H9 (cell line): ENCODE results near the gene MTURN. TPM values are rescaled to one million over a fixed set of nuclear protein-coding genes. Genes with fewer than 3 reads are reported as not detected.

Experiments used
- DNase-seq: peaks from one replicate; pipeline ENCODE4 v3.0.0-alpha.2; 2017
- H2AFZ ChIP-seq: one replicate; pipeline ENCODE4 v1.6.1; 2013; ENCODE audit warnings: mild to moderate bottlenecking, low read length, control low read depth, moderate library complexity
- H2AK5ac ChIP-seq: 2 replicates; pipeline ENCODE4 v1.6.1; 2013; ENCODE audit warnings: low read length, control low read depth, mixed read lengths; ENCODE audit not compliant: insufficient read length
- H2BK120ac ChIP-seq: one replicate; pipeline ENCODE4 v1.6.1; 2013; ENCODE audit warnings: low read depth, mild to moderate bottlenecking, low read length, control low read depth, inconsistent platforms; ENCODE audit not compliant: poor library complexity, severe bottlenecking
- H2BK12ac ChIP-seq: 2 replicates; pipeline ENCODE4 v1.6.1; 2013; ENCODE audit warnings: low read length, control low read depth, mixed read lengths, low read depth; ENCODE audit not compliant: insufficient read length
- H2BK15ac ChIP-seq: 2 replicates; pipeline ENCODE4 v1.6.1; 2013; ENCODE audit warnings: low read depth, low read length, control low read depth
- H2BK20ac ChIP-seq: one replicate; pipeline ENCODE4 v1.6.1; 2013; ENCODE audit warnings: low read depth, mild to moderate bottlenecking, low read length, control low read depth, inconsistent platforms; ENCODE audit not compliant: poor library complexity, severe bottlenecking
- H2BK5ac ChIP-seq: 2 replicates; pipeline ENCODE4 v1.6.1; 2013; ENCODE audit warnings: low read length, control low read depth, mixed read lengths; ENCODE audit not compliant: insufficient read length
- H3K14ac ChIP-seq: 2 replicates; pipeline ENCODE4 v1.6.1; 2013; ENCODE audit warnings: low read length, control low read depth; ENCODE audit not compliant: insufficient read depth
- H3K18ac ChIP-seq: 2 replicates; pipeline ENCODE4 v1.6.1; 2013; ENCODE audit warnings: low read depth, mild to moderate bottlenecking, mixed read lengths, low read length, control low read depth; ENCODE audit not compliant: insufficient read length
- H3K23ac ChIP-seq: 2 replicates; pipeline ENCODE4 v1.6.1; 2013; ENCODE audit warnings: low read length, control low read depth, mixed read lengths, low read depth; ENCODE audit not compliant: insufficient read length
- H3K23me2 ChIP-seq: 2 replicates; pipeline ENCODE4 v1.6.1; 2013; ENCODE audit warnings: low read depth, mild to moderate bottlenecking, mixed read lengths, low read length, control low read depth; ENCODE audit not compliant: insufficient read length, poor library complexity, severe bottlenecking
- H3K27ac ChIP-seq: 2 replicates; pipeline ENCODE4 v1.5.1; 2013; ENCODE audit warnings: low read length, control low read depth, mixed read lengths, low read depth; ENCODE audit not compliant: insufficient read length
- H3K27me3 ChIP-seq: 2 replicates; pipeline ENCODE4 v1.6.1; 2013; ENCODE audit warnings: low read length, control low read depth, inconsistent platforms; ENCODE audit not compliant: insufficient read depth
- H3K4ac ChIP-seq: 2 replicates; pipeline ENCODE4 v1.6.1; 2013; ENCODE audit warnings: low read depth, mild to moderate bottlenecking, control low read depth, inconsistent platforms, low read length, moderate library complexity
- H3K4me1 ChIP-seq: 2 replicates; pipeline ENCODE4 v1.6.1; 2013; ENCODE audit warnings: low read length, control low read depth, inconsistent platforms; ENCODE audit not compliant: insufficient read depth
- H3K4me2 ChIP-seq: 2 replicates; pipeline ENCODE4 v1.6.1; 2013; ENCODE audit warnings: low read length, control low read depth, mixed read lengths; ENCODE audit not compliant: insufficient read length, insufficient read depth
- H3K56ac ChIP-seq: 2 replicates; pipeline ENCODE4 v1.6.1; 2013; ENCODE audit warnings: low read depth, mild to moderate bottlenecking, mixed read lengths, low read length, control low read depth; ENCODE audit not compliant: insufficient read length
- H3K79me1 ChIP-seq: 2 replicates; pipeline ENCODE4 v1.6.1; 2013; ENCODE audit warnings: low read depth, mild to moderate bottlenecking, moderate library complexity, low read length, control low read depth, inconsistent platforms; ENCODE audit not compliant: insufficient read depth, poor library complexity, severe bottlenecking
- H3K79me2 ChIP-seq: 2 replicates; pipeline ENCODE4 v1.6.1; 2013; ENCODE audit warnings: low read length, control low read depth, inconsistent platforms; ENCODE audit not compliant: insufficient read depth
- H3K9ac ChIP-seq: 2 replicates; pipeline ENCODE4 v1.6.1; 2013; ENCODE audit warnings: low read length, control low read depth, mixed read lengths; ENCODE audit not compliant: insufficient read length; ENCODE audit errors: extremely low read depth
- H3K9me3 ChIP-seq: one replicate; pipeline ENCODE4 v1.6.1; 2013; ENCODE audit warnings: low read depth, low read length, inconsistent platforms; ENCODE audit not compliant: control insufficient read depth
- H3T11ph ChIP-seq: one replicate; pipeline ENCODE4 v1.6.1; 2013; ENCODE audit warnings: mild to moderate bottlenecking, low read length, control low read depth, inconsistent platforms
- H4K20me1 ChIP-seq: one replicate; pipeline ENCODE4 v1.6.1; 2013; ENCODE audit not compliant: control insufficient read depth, insufficient read length, insufficient read depth
- H4K5ac ChIP-seq: 2 replicates; pipeline ENCODE4 v1.6.1; 2013; ENCODE audit warnings: low read depth, mild to moderate bottlenecking, mixed read lengths, low read length, control low read depth; ENCODE audit not compliant: insufficient read length
- H4K8ac ChIP-seq: replicated peaks from 2 replicates; pipeline ENCODE4 v1.6.1; 2013; ENCODE audit warnings: low read length, control low read depth, mixed read lengths, low read depth; ENCODE audit not compliant: insufficient read length
- H4K91ac ChIP-seq: 2 replicates; pipeline ENCODE4 v1.6.1; 2013; ENCODE audit warnings: low read depth, mild to moderate bottlenecking, moderate library complexity, mixed read lengths, low read length, control low read depth; ENCODE audit not compliant: insufficient read length
- H3K27ac Mint-ChIP-seq, 3 experiments: 2 replicates in 2 of 3; 3 replicates in 1 of 3; pipeline ENCODE4 v1.8.0; 2020 to 2021; ENCODE audit warnings: mixed read lengths in 3 of 3, mild to moderate bottlenecking in 1 of 3, moderate library complexity in 1 of 3
- H3K27me3 Mint-ChIP-seq: 2 replicates; pipeline ENCODE4 v1.8.0; 2021; ENCODE audit warnings: low read depth, mild to moderate bottlenecking, moderate library complexity, mixed read lengths
- H3K36me3 Mint-ChIP-seq, 3 experiments: 2 replicates in 2 of 3; 3 replicates in 1 of 3; pipeline ENCODE4 v1.8.0; 2020 to 2021; ENCODE audit warnings: low read depth in 3 of 3, mixed read lengths in 3 of 3; ENCODE audit not compliant: insufficient read depth in 1 of 3
- H3K4me1 Mint-ChIP-seq, 2 experiments: 2 replicates each; pipeline ENCODE4 v1.8.0; 2020; ENCODE audit warnings: mixed read lengths in 2 of 2
- H3K4me3 Mint-ChIP-seq, 2 experiments: 2 replicates in 1 of 2; 3 replicates in 1 of 2; pipeline ENCODE4 v1.8.0; 2020 to 2021; ENCODE audit warnings: mild to moderate bottlenecking in 2 of 2, mixed read lengths in 2 of 2, moderate library complexity in 1 of 2
- H3K9me3 Mint-ChIP-seq, 2 experiments: 2 replicates in 1 of 2; 3 replicates in 1 of 2; pipeline ENCODE4 v1.8.0; 2020; ENCODE audit warnings: mild to moderate bottlenecking in 2 of 2, mixed read lengths in 2 of 2, moderate library complexity in 1 of 2
- CTCF ChIP-seq: fragments of 200-600 bp; sonication (generic); conservative IDR thresholded peaks from 3 replicates; pipeline ENCODE4 v1.8.0; 2021; ENCODE audit warnings: antibody characterized with exemption, mild to moderate bottlenecking
- WGBS: extraction: QIAGEN DNeasy Blood & Tissue Kit; methylation state at CpG from one replicate; pipeline ENCODE4 v1.1.7; 2013; ENCODE audit warnings: missing lambda C conversion rate, low lambda C conversion rate, mixed read lengths; ENCODE audit not compliant: insufficient read length; ENCODE audit errors: extremely low coverage; 5-methylcytosine and 5-hydroxymethylcytosine counted together
- total RNA-seq: library from RNA; stranded (reverse); gene quantifications from 2 replicates; pipeline ENCODE4 v1.2.1, GENCODE V29; 2021

The MTURN gene
- total RNA-seq, 1 experiment from 2014 or later = 3.4 TPM

DNA sequence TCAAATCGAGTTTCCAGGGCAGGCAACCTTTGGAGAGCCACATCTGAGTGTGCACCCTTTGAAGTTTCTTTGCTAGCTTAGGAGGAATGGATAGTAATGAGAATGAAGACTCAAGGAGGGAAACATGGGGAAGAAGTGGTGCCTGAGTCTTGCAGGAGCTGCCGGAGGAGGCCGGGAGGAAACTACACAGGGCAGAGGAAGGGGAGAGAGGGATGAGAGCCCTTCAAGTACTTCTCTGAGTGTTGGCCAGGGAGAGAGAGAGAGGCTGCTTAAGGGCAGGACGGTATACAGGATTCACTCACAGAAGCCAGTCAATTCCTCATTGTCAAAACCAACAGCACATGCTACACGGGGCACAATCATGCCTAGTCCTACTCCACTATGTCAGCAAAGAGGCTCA is 75.2 kb downstream of the MTURN start:
- no peak for TF ChIP-seq CTCF
- H3K9ac ChIP-seq = no peak overlapping the region
- H3T11ph ChIP-seq = no peak overlapping the region
- no peak overlapping the region for H3K14ac ChIP-seq
- DNase-seq = no peak
- no peaks in the 10 kb centered on the region for H3K9me3 Mint-ChIP-seq
- H3K9me3 ChIP-seq = no peaks in the 10 kb centered on the region
- no peak overlapping the region for H3K27ac Mint-ChIP-seq
- no peaks in the 10 kb centered on the region for H4K20me1 ChIP-seq
- no peak overlapping the region for H2BK15ac ChIP-seq
- H3K4me3 Mint-ChIP-seq = no peak overlapping the region
- no peak overlapping the region for H2AK5ac ChIP-seq
- H2BK20ac ChIP-seq = no peak overlapping the region
- H3K23me2 ChIP-seq = no peaks in the 10 kb centered on the region
- H2AFZ ChIP-seq = no peak overlapping the region
- H3K36me3 Mint-ChIP-seq = no peaks in the 10 kb centered on the region
- no peak overlapping the region for H3K4ac ChIP-seq
- no CpG with 5 or more reads among the region's 5 CpGs for WGBS
- H3K27me3 ChIP-seq = no peaks in the 10 kb centered on the region
- no peak overlapping the region for H3K4me2 ChIP-seq
- no peaks in the 10 kb centered on the region for H3K4me1 ChIP-seq
- no peak overlapping the region for H3K27ac ChIP-seq
- H2BK12ac ChIP-seq = no peak overlapping the region
- no peak overlapping the region for H4K8ac ChIP-seq
- H2BK120ac ChIP-seq = no peak overlapping the region
- H3K23ac ChIP-seq = no peak overlapping the region
- no peak overlapping the region for H4K91ac ChIP-seq
- no peaks in the 10 kb centered on the region for H3K79me1 ChIP-seq
- H4K5ac ChIP-seq = no peak overlapping the region
- H3K4me1 Mint-ChIP-seq = peaks cover 0 to 2% of the 10 kb centered on the region in 2 experiments; a peak in 1 of 4 replicates
- H3K79me2 ChIP-seq = no peaks in the 10 kb centered on the region
- no peak overlapping the region for H3K56ac ChIP-seq
- H3K18ac ChIP-seq = no peak overlapping the region
- no peak overlapping the region for H2BK5ac ChIP-seq
- peaks cover 2% of the 10 kb centered on the region; the same call in 1 of the 2 replicates for H3K27me3 Mint-ChIP-seq

Other genes starting within 250 kb of the MTURN start
- gene SCRN1, start 145.2 kb upstream of the MTURN start, total RNA-seq = 101 and 109 TPM in 2 replicates
- gene FKBP14, start 108.3 kb upstream of the MTURN start, total RNA-seq = 10.1 and 11.5 TPM in 2 replicates
- 37.0 and 40.5 TPM in 2 replicates for gene PLEKHA8, start 106.6 kb upstream of the MTURN start, total RNA-seq
- gene ZNRF2, start 149.6 kb downstream of the MTURN start, total RNA-seq = 16.5 and 17.1 TPM in 2 replicates